Type B pancreatic cell (in vitro differentiated cells): Measurements from ENCODE around the gene CCL24. TPM values are rescaled to one million over a fixed set of nuclear protein-coding genes. Genes with fewer than 3 reads are reported as not detected.
"Not testable (repeated sequence)": the region's sequence is repeated elsewhere in the genome, so short reads cannot be mapped to it uniquely, and the experiment has no call there.

Experiments
- DNase-seq: peaks from one replicate; pipeline ENCODE4 v3.0.0; 2021; ENCODE audit warnings: mixed read lengths; ENCODE audit not compliant: unreplicated experiment; ENCODE audit errors: extremely low spot score
- H3K27ac Mint-ChIP-seq: 2 replicates; pipeline ENCODE4 v1.8.0; 2021; ENCODE audit warnings: mild to moderate bottlenecking, mixed read lengths
- H3K27me3 Mint-ChIP-seq: 2 replicates; pipeline ENCODE4 v1.8.0; 2021; ENCODE audit warnings: mixed read lengths
- H3K36me3 Mint-ChIP-seq: 2 replicates; pipeline ENCODE4 v1.8.0; 2021; ENCODE audit warnings: mixed read lengths
- H3K4me1 Mint-ChIP-seq: one replicate; pipeline ENCODE4 v1.8.0; 2021; ENCODE audit warnings: mixed read lengths; ENCODE audit not compliant: unreplicated experiment
- H3K4me3 Mint-ChIP-seq: 2 replicates; pipeline ENCODE4 v1.8.0; 2021; ENCODE audit warnings: mild to moderate bottlenecking, mixed read lengths
- H3K9me3 Mint-ChIP-seq: 2 replicates; pipeline ENCODE4 v1.8.0; 2021; ENCODE audit warnings: mixed read lengths
- CTCF ChIP-seq: fragments of 200-600 bp; sonication (generic); conservative IDR thresholded peaks from 2 replicates; pipeline ENCODE4 v1.5.0; 2021; ENCODE audit warnings: antibody characterized with exemption, mild to moderate bottlenecking
- long read RNA-seq: library from polyadenylated mRNA; unstranded; transcript quantifications from one replicate; pipeline ENCODE4 v2.0.0, GENCODE V29; 2020
- total RNA-seq: library from RNA; stranded (reverse); gene quantifications from 2 replicates; pipeline ENCODE4 v1.2.1, GENCODE V29; 2021; ENCODE audit warnings: low replicate concordance

Gene CCL24, protein sequence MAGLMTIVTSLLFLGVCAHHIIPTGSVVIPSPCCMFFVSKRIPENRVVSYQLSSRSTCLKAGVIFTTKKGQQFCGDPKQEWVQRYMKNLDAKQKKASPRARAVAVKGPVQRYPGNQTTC
- not detected in 2 replicates for total RNA-seq
- long read RNA-seq: 0 reads

- no peaks in the 10 kb centered on the region for H3K4me1 Mint-ChIP-seq
- H3K9me3 Mint-ChIP-seq: no peaks in the 10 kb centered on the region
- H3K27me3 Mint-ChIP-seq: peaks cover 9% of the 10 kb centered on the region
- no peak within 1 kb of the TSS for H3K27ac Mint-ChIP-seq
- H3K4me3 Mint-ChIP-seq: no peak within 1 kb of the TSS
- no peak for DNase-seq
- no peaks in the 10 kb centered on the region for H3K36me3 Mint-ChIP-seq
- no peak for TF ChIP-seq CTCF
These were observed at the start of gene CCL24 for GRCh38 chr7:75813781-75814236. Gene CCL24 (minus strand): TSS chr7:75813806. CDS start chr7:75813715, 91 bp downstream.

GRCh38 chr7:75861636-75862035 lies 48.0 kb upstream of the CCL24 start:
- Mint-ChIP-seq H3K4me1 (no peaks in the 10 kb centered on the region), H3K4me3 (no peak overlapping the region), H3K27ac (no peak overlapping the region), H3K27me3 (no peaks in the 10 kb centered on the region), H3K9me3 (no peaks in the 10 kb centered on the region), H3K36me3 (no peaks in the 10 kb centered on the region)
- no peak for DNase-seq
- no peak for TF ChIP-seq CTCF

- H3K36me3 Mint-ChIP-seq: no peaks in the 10 kb centered on the region
- no peak for TF ChIP-seq CTCF
- H3K9me3 Mint-ChIP-seq: no peaks in the 10 kb centered on the region
- no peaks in the 10 kb centered on the region for H3K4me1 Mint-ChIP-seq
- H3K27me3 Mint-ChIP-seq: no peaks in the 10 kb centered on the region
- H3K27ac Mint-ChIP-seq: no peak overlapping the region
- no peak for DNase-seq
- no peak overlapping the region for H3K4me3 Mint-ChIP-seq
These were observed 44.8 kb upstream of the CCL24 start for GRCh38 chr7:75858410-75858809.

GRCh38 chr7:75856536-75856935 lies 42.9 kb upstream of the CCL24 start:
- Mint-ChIP-seq H3K36me3 (no peaks in the 10 kb centered on the region), H3K4me1 (no peaks in the 10 kb centered on the region), H3K4me3 (no peak overlapping the region), H3K9me3 (no peaks in the 10 kb centered on the region), H3K27ac (no peak overlapping the region), H3K27me3 (no peaks in the 10 kb centered on the region)
- TF ChIP-seq CTCF: no peak
- no peak for DNase-seq

DNA sequence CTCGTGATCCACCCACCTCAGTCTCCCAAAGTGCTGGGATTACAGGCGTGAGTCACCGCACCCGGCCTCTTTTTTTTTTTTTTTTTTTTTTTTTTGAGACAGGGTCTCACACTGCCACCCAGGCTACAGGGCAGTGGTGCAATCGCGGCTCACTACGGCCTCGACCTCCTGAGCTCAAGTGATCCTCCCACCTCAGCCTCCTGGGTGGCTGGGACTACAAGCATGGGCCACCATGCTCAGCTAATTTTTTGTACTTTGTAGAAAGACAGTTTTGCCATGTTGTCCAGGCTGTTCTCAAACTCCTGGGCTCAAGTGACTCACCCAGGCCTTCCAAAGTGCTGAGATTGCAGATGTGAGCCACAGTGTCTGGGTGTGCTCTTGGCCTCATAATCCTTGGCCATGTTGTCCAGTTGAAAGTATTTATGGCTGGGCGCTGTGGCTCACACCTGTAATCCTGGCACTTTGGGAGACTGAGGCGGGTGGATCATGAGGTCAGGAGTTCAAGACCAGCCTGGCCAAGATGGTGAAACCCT lies 41.3 kb upstream of the CCL24 start:
- H3K4me3 Mint-ChIP-seq, H3K27ac Mint-ChIP-seq, H3K9me3 Mint-ChIP-seq, DNase-seq, H3K4me1 Mint-ChIP-seq, H3K36me3 Mint-ChIP-seq, H3K27me3 Mint-ChIP-seq: not testable (repeated sequence)

DNA sequence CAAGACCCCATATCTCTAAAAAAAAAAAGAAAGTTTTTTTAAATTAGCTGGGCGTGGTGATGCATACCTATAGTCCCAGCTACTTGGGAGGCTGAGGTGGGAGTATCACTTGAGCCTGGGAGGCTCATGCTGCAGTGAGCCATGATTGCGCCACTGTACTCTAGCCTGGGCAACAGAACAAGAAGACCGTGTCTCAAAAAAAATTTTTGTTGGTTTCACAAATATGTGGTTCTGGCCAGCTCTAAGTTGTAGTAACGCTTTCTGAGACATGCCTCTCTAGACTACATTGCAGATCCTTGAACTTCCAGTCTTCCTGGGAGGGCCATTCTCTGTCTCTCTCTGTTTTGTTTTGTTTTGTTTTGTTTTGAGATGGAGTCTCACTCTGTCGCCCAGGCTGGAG lies 40.6 kb upstream of the CCL24 start:
- no peaks in the 10 kb centered on the region for H3K4me1 Mint-ChIP-seq
- no peaks in the 10 kb centered on the region for H3K36me3 Mint-ChIP-seq
- TF ChIP-seq CTCF: no peak
- no peaks in the 10 kb centered on the region for H3K27me3 Mint-ChIP-seq
- H3K4me3 Mint-ChIP-seq: no peak overlapping the region
- no peak overlapping the region for H3K27ac Mint-ChIP-seq
- H3K9me3 Mint-ChIP-seq: no peaks in the 10 kb centered on the region
- DNase-seq: no peak
